Endothelial cell of umbilical vein (primary cell): ENCODE results near the gene CLIP2. TPM values are rescaled to one million over a fixed set of nuclear protein-coding genes. Genes with fewer than 3 reads are reported as not detected.

Experiments
- BruUV-seq: library from RNA; stranded (reverse); fragments of 400-500 nt; replicated peaks from 2 replicates; lab custom pipeline; 2021; lab: Mats Ljungman, UMichigan
- CTCF ChIA-PET: fragments of 300-600, 350-600 bp; sonication (Branson Sonifier 250); formaldehyde crosslinking; loops from one replicate; lab custom pipeline; 2021; ENCODE audit warnings: antibody characterized with exemption, inconsistent platforms; lab: Charles Lee
- POLR2A ChIA-PET: fragments of 300-600, 350-600 bp; sonication (Branson Sonifier 250); formaldehyde crosslinking; loops from one replicate; lab custom pipeline; 2021; ENCODE audit warnings: antibody characterized with exemption, inconsistent platforms; lab: Charles Lee
- DNase-seq: peaks from one replicate; pipeline ENCODE4 v3.0.0-alpha.2; 2011; ENCODE audit warnings: low read depth, low spot score
- FAIRE-seq: peaks from 2 replicates; lab custom pipeline; 2011; peaks lifted over from hg19 to GRCh38; lab: Jason Lieb, UNC
- H2AFZ ChIP-seq: 2 replicates; pipeline ENCODE4 v1.6.0; 2012; ENCODE audit warnings: low read depth, low read length, control low read depth, inconsistent platforms
- H3K27ac ChIP-seq: 2 replicates; pipeline ENCODE4 v1.5.1; 2011; ENCODE audit warnings: low read depth, mild to moderate bottlenecking, control low read depth, low read length, moderate library complexity; ENCODE audit not compliant: insufficient read depth
- H3K27me3 ChIP-seq, 2 experiments: 2 replicates each; pipeline versions ENCODE4 v1.6.0 to v1.6.1; 2011; ENCODE audit warnings: low read length in 2 of 2, mixed read lengths in 1 of 2; ENCODE audit not compliant: control insufficient read depth in 2 of 2, insufficient read depth in 2 of 2
- H3K36me3 ChIP-seq, 2 experiments: 2 replicates in 1 of 2; 3 replicates in 1 of 2; pipeline ENCODE4 v1.5.1; 2011; ENCODE audit warnings: low read length in 2 of 2, mild to moderate bottlenecking in 1 of 2, moderate library complexity in 1 of 2; ENCODE audit not compliant: control insufficient read depth in 2 of 2, insufficient read depth in 2 of 2; ENCODE audit errors: extremely low read depth in 1 of 2
- H3K4me1 ChIP-seq: 3 replicates; pipeline ENCODE4 v1.5.1; 2011; ENCODE audit warnings: mild to moderate bottlenecking, low read length; ENCODE audit not compliant: control insufficient read depth, insufficient read depth; ENCODE audit errors: extremely low read depth
- H3K4me2 ChIP-seq: 2 replicates; pipeline ENCODE4 v1.6.1; 2011; ENCODE audit warnings: low read length, control low read depth, mixed read lengths; ENCODE audit not compliant: insufficient read depth
- H3K4me3 ChIP-seq, 3 experiments: fragments of 200-600 bp in 1 of 3; sonication (generic), shearing (Covaris generic) in 1 of 3; replicated peaks in 1 of 3; 2 replicates each; pipeline ENCODE4 v1.5.1; 2011 to 2016; ENCODE audit warnings: control low read depth in 3 of 3, low read length in 3 of 3, mild to moderate bottlenecking in 2 of 3, inconsistent platforms in 1 of 3, low read depth in 1 of 3, moderate library complexity in 1 of 3; ENCODE audit not compliant: insufficient read depth in 1 of 3
- H3K79me2 ChIP-seq: 2 replicates; pipeline ENCODE4 v1.6.0; 2012; ENCODE audit warnings: low read length, inconsistent platforms; ENCODE audit not compliant: control insufficient read depth, insufficient read depth
- H3K9ac ChIP-seq: replicated peaks from 2 replicates; pipeline ENCODE3; 2011; ENCODE audit warnings: low read length, control low read depth; ENCODE audit not compliant: insufficient read depth; ENCODE audit errors: extremely low read depth
- H3K9me1 ChIP-seq: replicated peaks from 3 replicates; pipeline ENCODE4 v1.6.0; 2011; ENCODE audit warnings: mild to moderate bottlenecking, low read length; ENCODE audit not compliant: control insufficient read depth, insufficient read depth; ENCODE audit errors: extremely low read depth
- H3K9me3 ChIP-seq: replicated peaks from 2 replicates; pipeline ENCODE4 v1.5.1; 2012; ENCODE audit warnings: low read length, inconsistent platforms; ENCODE audit not compliant: control insufficient read depth, insufficient read depth
- H4K20me1 ChIP-seq: replicated peaks from 2 replicates; pipeline ENCODE3; 2011; ENCODE audit warnings: mild to moderate bottlenecking, low read length; ENCODE audit not compliant: control insufficient read depth, insufficient read depth; ENCODE audit errors: extremely low read depth
- CTCF ChIP-seq, 2 donors: IDR thresholded peaks; 1 replicate in 1 of 2; 2 replicates in 1 of 2; pipeline ENCODE4 v1.5.1; 2011; ENCODE audit warnings: low read length in 2 of 2, mild to moderate bottlenecking in 2 of 2, moderate library complexity in 2 of 2, control low read depth in 1 of 2, inconsistent platforms in 1 of 2, low read depth in 1 of 2; ENCODE audit not compliant: insufficient read depth in 1 of 2; ENCODE audit errors: extremely low read depth in 1 of 2
- EZH2 ChIP-seq: IDR thresholded peaks from 2 replicates; pipeline ENCODE4 v1.6.1; 2012; ENCODE audit warnings: borderline replicate concordance, low read depth, mild to moderate bottlenecking, moderate library complexity, low read length, inconsistent platforms; ENCODE audit not compliant: severe bottlenecking
- FOS ChIP-seq: IDR thresholded peaks from 2 replicates; pipeline ENCODE4 v1.6.1; 2011; ENCODE audit warnings: mild to moderate bottlenecking, low read length, moderate library complexity, borderline replicate concordance; ENCODE audit not compliant: insufficient read depth
- GATA2 ChIP-seq: IDR thresholded peaks from 2 replicates; pipeline ENCODE4 v1.7.0; 2011; ENCODE audit warnings: low read depth, mild to moderate bottlenecking, moderate library complexity, mixed read lengths, low read length; ENCODE audit not compliant: insufficient read length, insufficient read depth
- JUN ChIP-seq: IDR thresholded peaks from 2 replicates; pipeline ENCODE4 v1.6.1; 2011; ENCODE audit warnings: borderline replicate concordance, low read depth; ENCODE audit not compliant: insufficient read length, insufficient read depth
- MAX ChIP-seq: IDR thresholded peaks from 2 replicates; pipeline ENCODE4 v1.6.1; 2011; ENCODE audit not compliant: insufficient read depth, insufficient read length
- MYC ChIP-seq: IDR thresholded peaks from one replicate; pipeline ENCODE4 v1.6.1; 2011; ENCODE audit warnings: mild to moderate bottlenecking, low read depth, low read length
- POLR2A ChIP-seq: IDR thresholded peaks from 2 replicates; pipeline ENCODE4 v1.6.1; 2012; ENCODE audit warnings: low read depth, mild to moderate bottlenecking, control low read depth, low read length
- POLR2AphosphoS5 ChIP-seq: IDR thresholded peaks from 2 replicates; pipeline ENCODE4 v1.6.1; 2012; ENCODE audit warnings: low read depth, mild to moderate bottlenecking, control low read depth, low read length, moderate library complexity; ENCODE audit not compliant: insufficient read depth
- dilution Hi-C: fragments of 300-500 bp; cut with MboI; formaldehyde crosslinking; loops from one replicate; pipeline ENCODE4 v1.15.0; 2019; ENCODE audit warnings: low sequenced_read_pairs; ENCODE audit not compliant: extremely low pct_ligation_motif_present
- intact Hi-C: fragments of 100-400 bp; cut with micrococcal nuclease; formaldehyde crosslinking; loops from one replicate; pipeline ENCODE4 v1.10.0; 2022
- polyA plus RNA-seq, 4 experiments: library from polyadenylated mRNA; depleted of rRNA in 3 of 4; stranded (reverse) in 3 of 4; unstranded in 1 of 4; fragments of >200 nt; gene quantifications; 2 replicates each; pipeline versions ENCODE4 v1.2.1 to v1.2.3, GENCODE V29; 2011 to 2012; ENCODE audit warnings: missing spikeins in 1 of 4
- total RNA-seq: library from RNA; stranded (reverse); gene quantifications from 2 replicates; pipeline ENCODE4 v1.2.3, GENCODE V29; 2021

CLIP2 gene
- total and polyA plus RNA-seq, 2 donors (not counting 3 experiments of a cell fraction or from before 2014, with no cell fraction given), result 8.3 to 37.1 TPM

GRCh38 chr7:74400420-74401136 is 111.4 kb downstream of the CLIP2 start:
- ChIA-PET CTCF (interaction anchor here (0.6 to 5.6 kb wide), 40 partner anchors 8 to 535 kb away, joined by 3 to 405 read pairs (median 5); partner anchors contain the start of genes CLIP2, LAT2, LIMK1 and RFC2), POLR2A (interaction anchor here (1.7 kb wide), 1 partner anchor 194 kb away, joined by 7 read pairs; no protein-coding TSS in a partner anchor)
- DNase-seq (no peak), FAIRE-seq (no peak)
- H3K4me3 ChIP-seq, result no peak overlapping the region
- no peaks in the 10 kb centered on the region for H3K4me1 ChIP-seq
- BruUV-seq, result no TSS peak
- no peaks in the 10 kb centered on the region for H3K27me3 ChIP-seq
- TF ChIP-seq MAX (no peak), POLR2A (no peak), EZH2 (no peak), GATA2 (no peak), MYC (no peak), POLR2AphosphoS5 (no peak), JUN (no peak), FOS (no peak), CTCF (IDR thresholded peaks at IDR 0.05; ENCODE audit: extremely low read depth in 1 of 2, insufficient read depth in 1 of 2, low read depth in 1 of 2, low read length in 2 of 2) (no peak)
- dilution Hi-C loops, result no loop called here
- peaks cover 0 to 33% of the 10 kb centered on the region in 2 experiments for H3K36me3 ChIP-seq
- no peaks in the 10 kb centered on the region for H3K9me3 ChIP-seq
- intact Hi-C loops, result loop anchor here (1.0 to 2.0 kb wide), 2 partner anchors 194 to 332 kb away; no protein-coding TSS in a partner anchor
- H3K9ac ChIP-seq, result no peak overlapping the region
- no peaks in the 10 kb centered on the region for H3K79me2 ChIP-seq
- H3K4me2 ChIP-seq, result no peak overlapping the region
- H4K20me1 ChIP-seq, result no peaks in the 10 kb centered on the region
- no peak overlapping the region for H2AFZ ChIP-seq
- H3K27ac ChIP-seq, result no peak overlapping the region
- H3K9me1 ChIP-seq, result no peaks in the 10 kb centered on the region
